Measurements from ENCODE around the gene UNC13A. TPM values are rescaled to one million over a fixed set of nuclear protein-coding genes. Genes with fewer than 3 reads are reported as not detected.

Gene UNC13A
- total RNA-seq, 1 donor = under 0.01 TPM

DNA sequence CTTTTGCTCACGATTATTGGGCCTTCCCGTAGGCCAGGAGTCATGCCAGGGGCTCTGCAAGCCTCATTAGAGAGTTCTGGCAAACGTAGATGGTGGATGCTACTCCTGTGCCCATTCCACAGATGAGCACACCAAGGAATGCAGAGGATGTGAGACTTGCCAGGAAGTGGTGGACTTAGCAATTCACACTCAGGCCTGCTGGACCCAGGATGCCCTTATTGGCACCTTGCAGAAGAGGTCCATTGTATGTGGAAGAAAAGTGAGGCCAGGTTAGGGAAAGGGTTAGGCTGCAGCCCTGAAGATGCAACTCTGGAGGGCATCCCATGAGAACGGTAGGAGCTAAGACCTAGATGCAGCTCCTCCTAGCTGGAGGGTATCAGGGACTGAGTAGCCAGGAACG, 5.9 kb downstream of the UNC13A start:
- no peak for DNase-seq (ENCODE audit: low read depth)
- TF ChIP-seq, protein P1, sequence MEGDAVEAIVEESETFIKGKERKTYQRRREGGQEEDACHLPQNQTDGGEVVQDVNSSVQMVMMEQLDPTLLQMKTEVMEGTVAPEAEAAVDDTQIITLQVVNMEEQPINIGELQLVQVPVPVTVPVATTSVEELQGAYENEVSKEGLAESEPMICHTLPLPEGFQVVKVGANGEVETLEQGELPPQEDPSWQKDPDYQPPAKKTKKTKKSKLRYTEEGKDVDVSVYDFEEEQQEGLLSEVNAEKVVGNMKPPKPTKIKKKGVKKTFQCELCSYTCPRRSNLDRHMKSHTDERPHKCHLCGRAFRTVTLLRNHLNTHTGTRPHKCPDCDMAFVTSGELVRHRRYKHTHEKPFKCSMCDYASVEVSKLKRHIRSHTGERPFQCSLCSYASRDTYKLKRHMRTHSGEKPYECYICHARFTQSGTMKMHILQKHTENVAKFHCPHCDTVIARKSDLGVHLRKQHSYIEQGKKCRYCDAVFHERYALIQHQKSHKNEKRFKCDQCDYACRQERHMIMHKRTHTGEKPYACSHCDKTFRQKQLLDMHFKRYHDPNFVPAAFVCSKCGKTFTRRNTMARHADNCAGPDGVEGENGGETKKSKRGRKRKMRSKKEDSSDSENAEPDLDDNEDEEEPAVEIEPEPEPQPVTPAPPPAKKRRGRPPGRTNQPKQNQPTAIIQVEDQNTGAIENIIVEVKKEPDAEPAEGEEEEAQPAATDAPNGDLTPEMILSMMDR (IDR thresholded peaks at IDR 0.05; ENCODE audit: insufficient read depth, low read depth, low read length) = no peak
- no peak overlapping the region for H3K4me3 ChIP-seq (ENCODE audit: low read depth, low read length)

DNA sequence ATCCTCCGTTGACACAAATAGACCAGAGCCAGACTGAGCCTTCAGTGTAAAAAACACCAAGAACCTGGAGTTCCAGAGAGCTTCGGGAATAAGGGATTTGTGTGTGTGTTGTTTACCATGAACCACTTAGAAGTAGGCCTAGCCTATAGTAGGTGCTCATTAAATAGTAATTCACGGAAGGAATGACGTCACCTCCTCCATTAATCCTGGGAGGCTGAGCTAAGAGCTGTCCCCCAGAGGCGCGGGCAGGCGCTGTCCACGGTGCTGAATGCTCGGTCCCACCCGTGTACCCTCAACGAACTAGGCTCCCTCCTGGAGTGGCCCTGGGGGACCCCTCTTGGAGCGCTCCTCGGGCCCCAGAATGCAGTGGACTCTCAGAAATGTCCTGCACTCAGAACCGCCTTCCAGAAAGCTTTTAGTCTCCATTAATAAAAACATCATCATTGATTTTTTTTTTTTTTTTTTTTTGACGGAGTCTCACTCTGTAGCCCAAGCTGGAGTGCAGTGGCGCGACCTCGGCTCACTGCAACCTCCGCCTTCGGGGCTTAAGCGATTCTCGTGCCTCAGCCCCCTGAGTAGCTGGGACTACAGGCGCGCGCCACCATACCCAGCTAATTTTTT, 6.5 kb downstream of the UNC13A start:
- peak; percentile 60 for DNase-seq (ENCODE audit: low read depth)
- TF ChIP-seq, protein P1 (IDR thresholded peaks at IDR 0.05; ENCODE audit: insufficient read depth, low read depth, low read length) = no peak
- H3K4me3 ChIP-seq (ENCODE audit: low read depth, low read length) = no peak overlapping the region

DNA sequence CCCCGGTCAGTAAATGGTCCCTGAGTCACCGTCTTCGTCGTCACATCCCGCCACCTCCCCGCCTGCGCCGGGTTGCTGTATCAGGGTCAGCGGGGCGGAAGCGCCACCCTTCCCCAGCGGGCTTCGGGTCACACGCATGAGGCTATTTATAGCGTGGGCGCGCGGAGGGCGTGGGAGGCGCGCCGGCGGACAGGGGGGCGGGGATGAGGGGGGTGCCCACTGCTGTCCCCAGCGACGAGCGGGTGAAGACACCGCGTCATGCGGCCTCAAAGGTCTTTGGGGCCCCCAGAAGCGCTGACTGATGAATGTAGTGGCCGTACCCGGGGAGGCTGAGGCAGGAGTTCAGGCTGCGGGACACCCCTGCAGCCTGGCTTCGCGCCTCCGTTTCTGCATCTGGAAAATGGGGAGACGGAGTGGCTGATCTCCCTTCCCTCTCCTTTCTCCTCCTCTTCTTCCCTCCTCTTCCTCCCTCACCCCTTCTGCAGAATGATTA, 7.9 kb downstream of the UNC13A start:
- TF ChIP-seq, protein P1 (IDR thresholded peaks at IDR 0.05; ENCODE audit: insufficient read depth, low read depth, low read length) = no peak
- H3K4me3 ChIP-seq (ENCODE audit: low read depth, low read length) = no peak overlapping the region
- DNase-seq (ENCODE audit: low read depth) = peak; percentile 57

DNA sequence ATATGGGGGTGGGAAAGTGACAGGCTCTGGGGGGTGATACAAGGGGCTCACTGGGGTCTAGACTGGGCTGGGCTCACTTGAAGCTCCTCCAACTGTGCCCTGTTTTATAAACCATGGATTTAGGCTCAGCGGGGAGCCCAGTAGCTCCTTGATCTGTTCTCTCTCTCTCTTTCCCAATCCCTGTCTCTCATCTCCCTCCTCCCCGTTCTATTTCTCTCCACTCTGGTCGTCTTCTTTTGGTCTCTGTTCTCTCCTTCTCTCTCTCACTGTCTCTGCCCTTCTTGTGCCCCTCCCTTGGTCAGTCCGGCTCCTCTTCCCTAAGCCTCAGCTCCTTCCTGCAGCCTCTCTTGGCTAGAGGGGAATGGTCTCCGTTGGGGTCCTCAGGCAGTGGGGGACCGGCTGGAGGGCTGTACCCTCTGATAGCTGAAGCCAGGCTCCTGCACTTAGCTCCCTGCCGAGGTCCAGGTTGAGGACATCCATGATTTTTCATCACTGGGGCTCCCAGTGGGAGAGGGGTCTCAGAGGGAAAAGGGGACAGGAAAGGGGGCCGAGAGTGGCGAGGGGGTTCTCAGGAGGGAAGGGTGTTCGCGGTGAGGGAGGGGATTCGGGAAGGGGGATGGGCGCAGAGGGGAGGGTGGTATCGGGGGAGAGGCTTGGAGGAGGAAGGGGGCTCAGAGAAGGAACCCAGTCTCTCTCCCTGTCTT, 8.5 kb downstream of the UNC13A start:
- TF ChIP-seq, protein P1 (IDR thresholded peaks at IDR 0.05; ENCODE audit: insufficient read depth, low read depth, low read length) = no peak
- no peak overlapping the region for H3K4me3 ChIP-seq (ENCODE audit: low read depth, low read length)
- DNase-seq (ENCODE audit: low read depth) = no peak

DNA sequence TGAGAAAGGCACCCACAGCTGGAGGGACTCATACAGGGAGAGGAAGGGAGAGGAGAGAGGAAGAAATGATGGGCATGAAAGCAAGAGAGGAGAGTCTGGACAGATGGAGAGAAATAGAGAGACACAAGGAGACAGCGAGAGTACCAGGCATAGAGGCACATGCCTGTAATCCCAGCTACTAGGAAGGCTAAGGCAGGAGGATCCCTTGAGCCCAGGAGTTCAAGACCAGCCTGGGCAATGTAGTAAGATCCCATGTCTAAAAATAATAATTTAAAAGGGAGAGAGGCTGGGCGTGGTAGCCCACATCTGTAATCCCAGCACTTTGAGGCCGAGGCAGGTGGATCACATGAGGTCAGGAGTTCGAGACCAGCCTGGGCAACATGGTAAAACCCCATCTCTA, 9.3 kb downstream of the UNC13A start:
- TF ChIP-seq, protein P1 (IDR thresholded peaks at IDR 0.05; ENCODE audit: insufficient read depth, low read depth, low read length) = no peak
- DNase-seq (ENCODE audit: low read depth) = no peak
- no peak overlapping the region for H3K4me3 ChIP-seq (ENCODE audit: low read depth, low read length)

DNA sequence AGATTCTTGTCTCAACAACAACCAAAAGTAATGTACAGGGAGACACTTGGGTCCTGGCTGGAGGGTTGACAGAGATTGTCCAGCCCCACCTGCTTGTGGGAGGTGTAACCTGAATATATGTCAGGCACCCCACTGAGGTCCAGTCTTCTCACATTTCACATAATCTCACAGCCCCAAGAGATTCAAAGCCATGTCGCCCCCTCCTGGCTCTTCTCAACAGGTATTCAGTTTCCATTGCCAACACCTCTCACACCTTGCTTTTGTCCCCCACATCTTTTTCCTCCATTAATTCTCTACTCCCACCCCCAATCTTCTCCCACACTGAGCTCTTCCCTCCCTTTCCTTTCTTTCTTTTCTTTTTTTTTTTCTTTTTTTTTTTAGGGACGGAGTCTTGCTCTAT, 11.2 kb downstream of the UNC13A start:
- TF ChIP-seq, protein P1 (IDR thresholded peaks at IDR 0.05; ENCODE audit: insufficient read depth, low read depth, low read length) = no peak
- no peak for DNase-seq (ENCODE audit: low read depth)
- no peak overlapping the region for H3K4me3 ChIP-seq (ENCODE audit: low read depth, low read length)
